Type B pancreatic cell (in vitro differentiated cells): Measurements from ENCODE around the gene MTMR1. TPM values are rescaled to one million over a fixed set of nuclear protein-coding genes. Genes with fewer than 3 reads are reported as not detected.

Source experiments
- DNase-seq: peaks from one replicate; pipeline ENCODE4 v3.0.0; 2021; ENCODE audit warnings: mixed read lengths; ENCODE audit not compliant: unreplicated experiment; ENCODE audit errors: extremely low spot score
- H3K27ac Mint-ChIP-seq: 2 replicates; pipeline ENCODE4 v1.8.0; 2021; ENCODE audit warnings: mild to moderate bottlenecking, mixed read lengths
- H3K27me3 Mint-ChIP-seq: 2 replicates; pipeline ENCODE4 v1.8.0; 2021; ENCODE audit warnings: mixed read lengths
- H3K36me3 Mint-ChIP-seq: 2 replicates; pipeline ENCODE4 v1.8.0; 2021; ENCODE audit warnings: mixed read lengths
- H3K4me1 Mint-ChIP-seq: one replicate; pipeline ENCODE4 v1.8.0; 2021; ENCODE audit warnings: mixed read lengths; ENCODE audit not compliant: unreplicated experiment
- H3K4me3 Mint-ChIP-seq: 2 replicates; pipeline ENCODE4 v1.8.0; 2021; ENCODE audit warnings: mild to moderate bottlenecking, mixed read lengths
- H3K9me3 Mint-ChIP-seq: 2 replicates; pipeline ENCODE4 v1.8.0; 2021; ENCODE audit warnings: mixed read lengths
- total RNA-seq: library from RNA; stranded (reverse); gene quantifications from 2 replicates; pipeline ENCODE4 v1.2.1, GENCODE V29; 2021; ENCODE audit warnings: low replicate concordance
- TF ChIP-seq, protein P1 (sequence below): fragments of 200-600 bp; sonication (generic); conservative IDR thresholded peaks from 2 replicates; pipeline ENCODE4 v1.5.0; 2021; ENCODE audit warnings: antibody characterized with exemption, mild to moderate bottlenecking

MTMR1 gene
- total RNA-seq, 1 donor from 2014 or later, result 21.8 TPM

DNA sequence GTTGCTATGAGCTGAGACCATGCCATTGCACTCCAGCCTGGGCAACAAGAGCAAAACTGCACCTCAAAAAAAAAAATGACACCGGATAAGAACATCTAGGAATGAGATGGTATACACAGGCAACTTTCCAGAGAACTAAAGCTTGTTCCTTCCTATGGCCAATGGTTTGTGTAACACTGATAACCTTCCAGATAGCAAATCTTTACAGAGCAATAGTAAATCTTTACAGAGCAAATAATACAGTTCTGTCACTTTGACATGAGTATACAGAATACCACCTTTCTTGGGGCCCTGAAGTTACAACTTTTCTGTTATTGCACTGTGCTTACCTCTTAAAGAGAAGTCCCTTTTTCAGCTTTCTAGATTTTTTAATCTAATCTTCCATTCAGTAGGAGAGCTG is 113.6 kb downstream of the MTMR1 start:
- Mint-ChIP-seq H3K27ac (no peak overlapping the region), H3K9me3 (no peaks in the 10 kb centered on the region), H3K27me3 (no peaks in the 10 kb centered on the region), H3K4me3 (no peak overlapping the region), H3K4me1 (no peaks in the 10 kb centered on the region), H3K36me3 (peaks cover 7% of the 10 kb centered on the region)
- TF ChIP-seq, protein P1, sequence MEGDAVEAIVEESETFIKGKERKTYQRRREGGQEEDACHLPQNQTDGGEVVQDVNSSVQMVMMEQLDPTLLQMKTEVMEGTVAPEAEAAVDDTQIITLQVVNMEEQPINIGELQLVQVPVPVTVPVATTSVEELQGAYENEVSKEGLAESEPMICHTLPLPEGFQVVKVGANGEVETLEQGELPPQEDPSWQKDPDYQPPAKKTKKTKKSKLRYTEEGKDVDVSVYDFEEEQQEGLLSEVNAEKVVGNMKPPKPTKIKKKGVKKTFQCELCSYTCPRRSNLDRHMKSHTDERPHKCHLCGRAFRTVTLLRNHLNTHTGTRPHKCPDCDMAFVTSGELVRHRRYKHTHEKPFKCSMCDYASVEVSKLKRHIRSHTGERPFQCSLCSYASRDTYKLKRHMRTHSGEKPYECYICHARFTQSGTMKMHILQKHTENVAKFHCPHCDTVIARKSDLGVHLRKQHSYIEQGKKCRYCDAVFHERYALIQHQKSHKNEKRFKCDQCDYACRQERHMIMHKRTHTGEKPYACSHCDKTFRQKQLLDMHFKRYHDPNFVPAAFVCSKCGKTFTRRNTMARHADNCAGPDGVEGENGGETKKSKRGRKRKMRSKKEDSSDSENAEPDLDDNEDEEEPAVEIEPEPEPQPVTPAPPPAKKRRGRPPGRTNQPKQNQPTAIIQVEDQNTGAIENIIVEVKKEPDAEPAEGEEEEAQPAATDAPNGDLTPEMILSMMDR, result no peak
- DNase-seq, result no peak

- H3K9me3 Mint-ChIP-seq, result no peaks in the 10 kb centered on the region
- TF ChIP-seq, protein P1, result no peak
- no peaks in the 10 kb centered on the region for H3K27me3 Mint-ChIP-seq
- no peak overlapping the region for H3K4me3 Mint-ChIP-seq
- no peak overlapping the region for H3K27ac Mint-ChIP-seq
- no peaks in the 10 kb centered on the region for H3K4me1 Mint-ChIP-seq
- peaks cover 3% of the 10 kb centered on the region for H3K36me3 Mint-ChIP-seq
- no peak for DNase-seq
These were observed 120.7 kb downstream of the MTMR1 start for GRCh38 chrX:150813922-150814321.

Other genes with a start within 250 kb of the MTMR1 start
- 9.8 and 11.9 TPM in 2 replicates for gene MTM1, start 124.8 kb upstream of the MTMR1 start, total RNA-seq
- gene CD99L2, start 205.3 kb downstream of the MTMR1 start, total RNA-seq, result 20.7 and 35.1 TPM in 2 replicates